GM12878 (cell line): ENCODE measurements around the gene HMBS. TPM values are rescaled to one million over a fixed set of nuclear protein-coding genes. Genes with fewer than 3 reads are reported as not detected.
A peak's percentile ranks its signal among the peaks of the same experiment; 100 is the strongest.

Source experiments
- ATAC-seq: fragments of 200-7000 bp; cut with Tn5 transposase; 3 replicates; pipeline ENCODE4 v1.9.1; 2020; ENCODE audit warnings: mild to moderate bottlenecking, moderate library complexity
- BruUV-seq: library from RNA; stranded (reverse); fragments of 400-500 nt; replicated peaks from 2 replicates; lab custom pipeline; 2021; lab: Mats Ljungman, UMichigan
- CTCF ChIA-PET: fragments of 300-600 bp; sonication (Branson Sonifier 250); formaldehyde crosslinking; extraction: SDS; loops from one replicate; lab custom pipeline; 2021; ENCODE audit warnings: inconsistent platforms; lab: Yijun Ruan, JAX
- POLR2A ChIA-PET: fragments of 350-600 bp; formaldehyde crosslinking; extraction: SDS; loops from one replicate; lab custom pipeline; 2021; ENCODE audit warnings: inconsistent platforms; lab: Charles Lee
- RAD21 ChIA-PET: fragments of 300-600 bp; sonication (Branson Sonifier 250); formaldehyde crosslinking; loops from one replicate; lab custom pipeline; 2023; ENCODE audit warnings: antibody characterized with exemption; ENCODE audit not compliant: unreplicated experiment; lab: Charles Lee
- SMC1A ChIA-PET: fragments of 300-600 bp; sonication (Branson Sonifier 250); formaldehyde crosslinking; loops from one replicate; lab custom pipeline; 2023; ENCODE audit not compliant: unreplicated experiment, uncharacterized antibody; lab: Charles Lee
- DNase-seq: peaks from one replicate; pipeline ENCODE4 v3.0.0-alpha.2; 2011; ENCODE audit warnings: low read depth, low spot score
- FAIRE-seq: peaks from 3 replicates; lab custom pipeline; 2011; peaks lifted over from hg19 to GRCh38; lab: Jason Lieb, UNC
- H2AFZ ChIP-seq: 2 replicates; pipeline ENCODE4 v1.6.0; 2011; ENCODE audit warnings: low read depth, low read length, control low read depth; ENCODE audit not compliant: control insufficient read depth
- H3K27ac ChIP-seq: 2 replicates; pipeline ENCODE4 v1.5.1; 2011; ENCODE audit warnings: control low read depth; ENCODE audit not compliant: control insufficient read depth, insufficient read depth
- H3K27me3 ChIP-seq, 2 experiments: replicated peaks in 1 of 2; 2 replicates each; pipeline versions ENCODE4 v1.6.0 to v1.6.1; 2011; ENCODE audit warnings: low read length in 1 of 2; ENCODE audit not compliant: control insufficient read depth in 2 of 2, insufficient read depth in 2 of 2
- H3K36me3 ChIP-seq, 2 experiments: 2 replicates each; pipeline ENCODE4 v1.5.1; 2011; ENCODE audit warnings: low read length in 1 of 2; ENCODE audit not compliant: control insufficient read depth in 2 of 2, insufficient read depth in 2 of 2
- H3K4me1 ChIP-seq: 2 replicates; pipeline ENCODE4 v1.6.1; 2011; ENCODE audit warnings: mild to moderate bottlenecking, low read length, moderate library complexity, mixed read lengths; ENCODE audit not compliant: control insufficient read depth, insufficient read depth
- H3K4me2 ChIP-seq: 2 replicates; pipeline ENCODE4 v1.6.0; 2011; ENCODE audit warnings: control low read depth; ENCODE audit not compliant: control insufficient read depth, insufficient read depth
- H3K4me3 ChIP-seq: fragments of 200-600 bp; sonication (generic); 2 replicates; pipeline ENCODE4 v1.5.1; 2016
- H3K79me2 ChIP-seq: 2 replicates; pipeline ENCODE4 v1.6.0; 2011; ENCODE audit warnings: low read length; ENCODE audit not compliant: control insufficient read depth, insufficient read depth
- H3K9ac ChIP-seq: 2 replicates; pipeline ENCODE4 v1.8.0; 2011; ENCODE audit warnings: low read length, control low read depth, mixed read lengths; ENCODE audit not compliant: control insufficient read depth, insufficient read depth
- H3K9me3 ChIP-seq: replicated peaks from 3 replicates; pipeline ENCODE4 v1.5.1; 2011; ENCODE audit warnings: mild to moderate bottlenecking, low read length; ENCODE audit not compliant: control insufficient read depth, insufficient read depth
- H4K20me1 ChIP-seq: 2 replicates; pipeline ENCODE4 v1.6.0; 2011; ENCODE audit not compliant: control insufficient read depth, insufficient read depth
- CTCF ChIP-seq, 3 experiments: IDR thresholded peaks in 2 of 3; conservative IDR thresholded peaks in 1 of 3; 2 replicates each; pipeline ENCODE4 v1.5.1; 2011; ENCODE audit warnings: low read depth in 3 of 3, low read length in 3 of 3, mild to moderate bottlenecking in 3 of 3, control low read depth in 2 of 3, moderate library complexity in 2 of 3, inconsistent platforms in 1 of 3, mixed read lengths in 1 of 3; ENCODE audit not compliant: control insufficient read depth in 2 of 3, insufficient read depth in 1 of 3; ENCODE audit errors: extremely low read depth in 1 of 3
- NFXL1 ChIP-seq: fragments of 450-650 bp; IDR thresholded peaks from 2 replicates; pipeline ENCODE4 v1.6.1; 2017; ENCODE audit warnings: antibody characterized with exemption, mild to moderate bottlenecking, borderline replicate concordance
- RAD21 ChIP-seq: IDR thresholded peaks from 2 replicates; pipeline ENCODE4 v1.6.1; 2011; ENCODE audit warnings: mild to moderate bottlenecking, low read depth, low read length, moderate library complexity; ENCODE audit not compliant: insufficient read depth
- WGBS: methylation state at CpG from one replicate; pipeline ENCODE4 v1.1.6; 2016; ENCODE audit warnings: low lambda C conversion rate; ENCODE audit not compliant: insufficient replicate concordance, insufficient coverage; ENCODE audit errors: missing lambda C conversion rate; 5-methylcytosine and 5-hydroxymethylcytosine counted together
- in situ Hi-C: fragments of 300-500 bp; cut with MboI; formaldehyde crosslinking; loops from 9 replicates; pipeline ENCODE4 v1.14.3; 2018; ENCODE audit warnings: mixed read lengths
- intact Hi-C: fragments of 100-400 bp; cut with micrococcal nuclease; formaldehyde crosslinking; loops from one replicate; pipeline ENCODE4 v1.14.2; 2022; ENCODE audit not compliant: unreplicated experiment
- polyA plus RNA-seq, 11 experiments: library from polyadenylated mRNA; depleted of rRNA in 4 of 11; unstranded in 6 of 11; stranded (reverse) in 5 of 11; fragments of >200 nt; fragmentation: Nextera tagmentation in 4 of 11; fragmentation: Illumina TruSeq in 1 of 11; extraction: Ambion mirVana in 4 of 11; extraction: Trizol in 1 of 11; gene quantifications; 1 replicate in 1 of 11; 2 replicates in 10 of 11; pipeline versions ENCODE4 v1.2.1 to v1.2.3, GENCODE V29; 2011 to 2016; ENCODE audit warnings: inconsistent platforms in 2 of 11, missing spikeins in 2 of 11, low read depth in 1 of 11
- total RNA-seq, 4 experiments: library from RNA; depleted of rRNA in 3 of 4; stranded (reverse); fragments of >200 nt in 3 of 4; fragmentation: Illumina TruSeq in 1 of 4; extraction: Trizol in 1 of 4; gene quantifications; 2 replicates each; pipeline versions ENCODE4 v1.2.1 to v1.2.3, GENCODE V29; 2013 to 2021

Gene HMBS
- total and polyA plus RNA-seq, 10 of the 15 experiments (the other 5 are each of a cell fraction or from before 2014, with no cell fraction given), result 17.7 to 96.7 (median 49.7) TPM

GRCh38 chr11:119103793-119104192, 19.1 kb downstream of the HMBS start:
- Histone ChIP-seq H3K27ac (no peak overlapping the region), H3K27me3 (no peaks in the 10 kb centered on the region), H3K4me3 (no peak overlapping the region), H4K20me1 (no peaks in the 10 kb centered on the region), H3K36me3 (no peaks in the 10 kb centered on the region), H3K79me2 (peaks cover 44% of the 10 kb centered on the region), H3K9ac (no peak overlapping the region), H3K4me1 (peaks cover 27% of the 10 kb centered on the region), H2AFZ (no peak overlapping the region), H3K4me2 (no peak overlapping the region), H3K9me3 (no peaks in the 10 kb centered on the region)
- SMC1A ChIA-PET, result interaction anchor here (1.2 kb wide), 1 partner anchor 92 kb away, joined by 4 read pairs; no protein-coding TSS in a partner anchor
- TF ChIP-seq CTCF (IDR thresholded peaks at IDR 0.05 in 2 of 3, conservative IDR thresholded peaks at IDR 0.05 in 1 of 3; ENCODE audit: control insufficient read depth in 2 of 3, extremely low read depth in 1 of 3, insufficient read depth in 1 of 3, low read depth in 3 of 3, low read length in 3 of 3) (peak in 1 of 3 experiments; percentile 10; a peak in 1 of 6 replicates), NFXL1 (no peak), RAD21 (0 out of 2 replicates have a peak, but pooled peaks have one; percentile 7)
- ATAC-seq, result no peak
- POLR2A ChIA-PET, result interaction anchor here (0.9 kb wide), 1 partner anchor 17 kb away, joined by 3 read pairs; no protein-coding TSS in a partner anchor
- RAD21 ChIA-PET, result no interaction called here
- no peak for FAIRE-seq
- CTCF ChIA-PET, result no interaction called here
- DNase-seq, result no peak
- 62% methylated on average over 4 of the region's 4 CpGs for WGBS
- in situ Hi-C loops, result no loop called here
- no TSS peak for BruUV-seq
- intact Hi-C loops, result loop anchor here (5.0 kb wide), 2 partner anchors 86 to 176 kb away; partner anchors contain the start of genes BCL9L, RPS25 and TRAPPC4
